Measurements from ENCODE around the gene PNMT.
A peak's percentile ranks its signal among the peaks of the same experiment; 100 is the strongest.

PNMT gene

DNA sequence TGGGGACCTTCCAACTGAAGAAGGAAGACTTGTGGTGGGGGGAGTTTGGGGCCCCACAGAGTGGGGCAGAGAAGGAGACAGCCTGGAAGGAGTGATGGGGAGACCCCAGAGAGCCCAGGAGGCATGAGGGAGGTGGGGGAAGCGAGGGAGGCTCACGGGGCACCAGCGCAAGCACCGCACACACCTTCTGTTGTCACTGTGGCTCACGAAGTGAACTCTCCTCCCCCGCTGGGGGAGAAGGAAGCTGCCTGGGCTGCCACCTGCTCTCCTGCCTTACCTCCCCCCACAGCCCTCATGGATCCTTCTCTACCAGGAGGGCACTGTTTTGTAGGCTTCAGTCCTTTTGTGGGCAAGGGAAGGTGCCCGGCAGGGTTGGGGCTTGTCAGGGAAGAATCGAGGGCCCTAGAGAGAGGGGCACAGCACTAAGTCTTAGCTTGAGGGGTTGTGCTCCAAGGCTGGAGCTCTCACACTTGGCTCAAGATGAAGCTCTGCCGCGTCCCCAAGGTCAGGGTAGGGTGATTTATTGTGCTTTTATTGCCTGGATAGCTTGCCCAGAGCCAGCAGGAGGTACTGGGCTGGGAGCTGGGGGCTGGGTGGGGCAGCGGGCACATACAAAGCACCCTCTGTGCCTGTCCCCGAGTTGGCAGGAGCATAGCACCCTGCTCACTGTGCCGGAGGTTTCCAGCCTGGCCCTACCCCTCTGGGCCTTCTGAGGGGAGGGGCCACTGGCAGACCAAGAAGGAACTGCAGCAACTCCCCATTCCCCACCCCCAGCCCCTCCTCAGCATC, 35.9 kb upstream of the PNMT start:
- DNase-seq (ENCODE audit: extremely low spot score, insufficient read length, low read depth) = no peak
- FAIRE-seq = no peak

GRCh38 chr17:39633570-39634183, 34.6 kb upstream of the PNMT start:
- FAIRE-seq (no peak), DNase-seq (ENCODE audit: extremely low spot score, insufficient read length, low read depth) (no peak)

GRCh38 chr17:39634384-39634871, 33.8 kb upstream of the PNMT start:
- DNase-seq (ENCODE audit: extremely low spot score, insufficient read length, low read depth) (no peak), FAIRE-seq (peak; percentile 46)

- FAIRE-seq (no peak), DNase-seq (ENCODE audit: extremely low spot score, insufficient read length, low read depth) (no peak)
Observed at GRCh38 chr17:39635614-39636176, 32.6 kb upstream of the PNMT start.

DNA sequence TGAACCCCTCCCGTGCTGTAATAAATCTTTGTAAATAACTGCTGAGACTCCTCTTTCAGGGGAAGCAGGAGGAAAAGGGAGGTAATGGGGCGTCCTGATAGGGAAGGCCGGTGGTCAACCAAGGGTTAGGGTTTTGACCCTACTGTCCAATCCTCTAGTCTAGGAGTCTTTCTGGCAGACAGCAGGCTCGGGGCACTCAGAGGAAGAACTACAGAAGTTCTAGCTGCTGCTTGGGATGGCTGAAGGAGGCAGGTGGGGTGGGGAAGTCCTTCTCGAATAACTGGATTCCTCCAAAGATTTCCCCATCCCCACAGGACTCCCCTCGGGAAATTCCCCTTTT, 31.7 kb upstream of the PNMT start:
- FAIRE-seq (no peak), DNase-seq (ENCODE audit: extremely low spot score, insufficient read length, low read depth) (no peak)

DNA sequence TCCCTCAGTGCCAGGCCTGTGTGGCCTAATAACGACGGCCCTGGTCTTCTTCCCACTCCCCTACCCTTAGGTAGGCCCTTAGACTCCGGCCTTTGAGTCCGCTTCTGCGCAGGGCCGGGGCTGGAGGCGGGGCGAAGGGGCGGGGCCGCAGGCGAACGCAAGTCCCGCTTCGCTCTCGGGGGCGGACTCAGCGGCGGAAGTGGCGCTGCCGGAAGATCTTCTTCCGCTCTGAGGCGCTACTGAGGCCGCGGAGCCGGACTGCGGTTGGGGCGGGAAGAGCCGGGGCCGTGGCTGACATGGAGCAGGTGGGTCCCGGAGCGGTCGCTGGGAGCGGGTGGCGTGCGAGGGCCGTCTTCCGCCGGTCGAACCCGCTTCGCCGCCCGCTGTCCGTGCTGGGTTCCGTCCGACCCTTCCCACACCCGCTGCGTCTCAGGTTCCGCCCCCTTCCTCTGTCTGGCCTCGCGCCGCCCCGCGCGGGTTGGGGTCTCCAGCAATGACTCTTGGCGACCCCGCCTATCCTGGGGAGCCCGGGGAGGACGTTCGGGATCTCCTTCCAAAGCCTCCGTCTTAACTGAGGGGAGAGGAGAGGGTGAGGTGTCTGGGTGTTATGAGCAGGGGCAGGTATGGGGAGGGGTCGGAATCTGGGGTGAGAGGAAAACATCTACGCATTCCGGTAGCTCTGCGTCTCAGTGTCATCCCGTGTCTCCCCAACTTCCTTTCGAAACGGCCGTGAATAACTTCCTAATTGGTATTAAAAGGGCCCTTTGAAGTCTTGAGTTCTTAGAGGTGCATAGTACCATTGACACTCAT, 31.1 kb upstream of the PNMT start, which contains the start of gene STARD3:
Gene STARD3, plus strand, starts transcription at position 218 of the 810 bp plus-strand sequence. CDS start 16,388 bp downstream, outside the sequence.
- DNase-seq (ENCODE audit: extremely low spot score, insufficient read length, low read depth) = peak; percentile 94
- peak; percentile 95 for FAIRE-seq

GRCh38 chr17:39638317-39638716, 29.9 kb upstream of the PNMT start:
- no peak for DNase-seq (ENCODE audit: extremely low spot score, insufficient read length, low read depth)
- FAIRE-seq = no peak

- no peak for FAIRE-seq
- DNase-seq (ENCODE audit: extremely low spot score, insufficient read length, low read depth) = no peak
Observed at GRCh38 chr17:39639043-39639442, 29.2 kb upstream of the PNMT start.

- FAIRE-seq (no peak), DNase-seq (ENCODE audit: extremely low spot score, insufficient read length, low read depth) (no peak)
Observed at GRCh38 chr17:39639566-39640458, 28.4 kb upstream of the PNMT start.

DNA sequence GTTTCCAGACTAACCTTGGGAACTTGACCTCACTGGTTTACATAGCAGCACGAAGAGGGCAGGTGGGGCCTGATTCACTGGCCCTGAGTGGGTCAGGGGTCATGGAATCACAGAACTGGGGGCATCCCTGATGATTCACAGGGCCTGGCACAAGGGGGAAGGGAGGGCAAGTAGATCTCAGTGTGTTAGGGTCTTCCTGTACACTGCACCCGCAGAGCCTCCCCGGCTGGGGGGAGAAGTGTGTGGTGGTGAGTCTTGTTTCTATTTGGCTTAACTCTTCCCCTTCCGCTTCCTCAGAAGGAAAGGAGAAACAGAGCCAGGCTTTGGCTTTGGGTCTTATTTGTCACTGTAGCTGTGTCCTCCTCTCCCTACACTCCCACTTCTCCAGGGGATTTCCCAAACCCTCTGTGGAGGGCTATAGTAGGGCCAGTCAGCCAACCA, 27.6 kb upstream of the PNMT start:
- no peak for DNase-seq (ENCODE audit: extremely low spot score, insufficient read length, low read depth)
- no peak for FAIRE-seq

GRCh38 chr17:39641097-39641496, 27.2 kb upstream of the PNMT start:
- no peak for DNase-seq (ENCODE audit: extremely low spot score, insufficient read length, low read depth)
- FAIRE-seq = no peak

DNA sequence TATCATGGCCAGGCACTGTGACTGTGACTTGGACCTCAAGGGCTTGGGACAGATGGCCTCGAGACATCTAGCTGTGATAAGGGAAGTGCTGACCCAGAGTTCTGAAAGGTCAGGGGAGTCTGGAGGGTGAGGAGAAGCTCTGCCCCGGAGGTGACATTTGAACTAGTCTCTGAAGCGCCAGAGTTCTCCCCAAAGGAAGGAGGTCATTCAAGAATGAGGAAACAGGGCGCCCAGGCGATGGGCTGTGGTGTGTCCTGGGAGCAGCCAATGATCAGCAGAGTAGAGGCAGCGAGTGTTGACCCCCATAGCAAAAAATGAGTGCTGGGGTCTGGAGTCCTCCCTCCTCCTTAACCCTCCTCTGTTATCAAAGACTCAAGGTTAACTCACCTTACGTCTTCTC, 26.4 kb upstream of the PNMT start:
- FAIRE-seq (no peak), DNase-seq (ENCODE audit: extremely low spot score, insufficient read length, low read depth) (no peak)

DNA sequence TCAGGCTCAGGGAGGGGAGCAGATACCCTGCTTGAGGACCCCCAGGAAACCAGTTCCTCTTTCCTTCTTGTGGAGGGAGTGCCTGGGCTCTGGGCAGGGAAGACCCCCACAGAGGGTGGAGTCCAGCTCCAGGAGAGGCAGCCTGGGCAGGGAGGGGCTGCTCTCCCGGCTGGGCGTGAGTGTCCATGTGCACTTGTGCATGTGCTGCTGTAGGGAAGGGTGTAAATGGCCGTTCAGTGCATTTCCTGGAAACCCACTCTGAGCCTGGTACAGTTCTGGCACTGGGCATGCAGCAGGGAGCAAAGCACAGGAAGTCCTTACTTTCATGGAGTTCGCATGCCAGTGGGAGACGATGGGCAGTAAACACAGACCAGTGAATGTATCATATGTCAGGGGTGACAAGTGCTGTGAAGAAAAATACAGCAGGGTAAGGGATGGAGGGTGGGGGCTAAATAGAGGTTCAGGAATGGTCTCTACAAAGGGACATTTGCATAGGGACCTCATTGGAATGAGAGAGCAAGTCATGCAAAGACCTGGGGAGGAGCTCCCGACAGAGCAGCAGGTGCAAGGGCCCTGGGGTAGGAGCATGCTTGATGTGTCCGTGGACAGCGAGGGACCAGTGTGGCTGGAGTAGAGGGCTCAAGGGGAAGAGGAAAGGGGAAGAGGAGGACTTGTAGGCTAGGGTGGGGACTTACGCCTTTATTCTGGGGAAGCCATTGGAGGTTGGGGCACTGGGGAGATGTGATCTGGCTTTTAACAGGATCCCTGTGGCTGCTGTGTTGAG, 25.8 kb upstream of the PNMT start:
- no peak for DNase-seq (ENCODE audit: extremely low spot score, insufficient read length, low read depth)

GRCh38 chr17:39643271-39643670, 25.0 kb upstream of the PNMT start:
- FAIRE-seq = no peak
- no peak for DNase-seq (ENCODE audit: extremely low spot score, insufficient read length, low read depth)

More for the DNA sequence above, 25.8 kb upstream of the PNMT start:
- FAIRE-seq = no peak

GRCh38 chr17:39647256-39647655, 21.0 kb upstream of the PNMT start:
- no peak for FAIRE-seq
- no peak for DNase-seq (ENCODE audit: extremely low spot score, insufficient read length, low read depth)

DNA sequence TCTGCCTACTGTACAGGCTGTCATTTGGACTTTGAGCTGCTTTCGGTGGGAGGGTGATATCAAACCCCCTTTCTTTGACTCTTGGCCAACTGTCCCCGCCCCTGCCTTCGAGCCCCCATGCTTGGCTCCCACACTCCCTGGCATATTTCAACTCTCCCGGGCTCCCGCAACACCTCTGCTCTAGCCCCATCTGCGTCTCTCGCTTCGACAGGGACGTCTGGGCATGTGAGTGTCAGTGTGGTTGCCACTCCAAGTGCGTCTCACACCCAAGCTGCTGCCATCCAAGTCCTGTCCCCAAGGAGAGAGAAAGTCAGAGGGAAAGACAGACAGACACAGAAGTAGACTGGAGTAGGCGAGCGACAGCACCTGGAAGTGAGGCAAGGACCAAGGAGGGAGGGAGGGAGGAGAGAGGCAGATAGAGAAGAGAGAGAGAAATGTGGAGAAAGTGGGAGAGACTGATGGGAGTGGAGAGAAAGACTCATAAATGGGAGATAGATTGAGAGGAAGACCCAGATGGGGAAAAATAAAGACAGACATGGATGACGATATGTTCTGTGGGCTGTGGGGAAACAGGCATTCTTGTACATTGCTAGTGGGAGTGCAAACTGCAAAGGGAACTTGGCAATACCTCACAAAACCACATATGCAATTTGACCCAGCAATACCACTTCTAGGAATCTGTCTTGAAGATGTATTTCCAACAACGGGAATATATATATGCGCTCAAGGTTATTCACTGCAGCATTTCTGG, 19.5 kb upstream of the PNMT start:
- DNase-seq (ENCODE audit: extremely low spot score, insufficient read length, low read depth) = no peak
- no peak for FAIRE-seq

DNA sequence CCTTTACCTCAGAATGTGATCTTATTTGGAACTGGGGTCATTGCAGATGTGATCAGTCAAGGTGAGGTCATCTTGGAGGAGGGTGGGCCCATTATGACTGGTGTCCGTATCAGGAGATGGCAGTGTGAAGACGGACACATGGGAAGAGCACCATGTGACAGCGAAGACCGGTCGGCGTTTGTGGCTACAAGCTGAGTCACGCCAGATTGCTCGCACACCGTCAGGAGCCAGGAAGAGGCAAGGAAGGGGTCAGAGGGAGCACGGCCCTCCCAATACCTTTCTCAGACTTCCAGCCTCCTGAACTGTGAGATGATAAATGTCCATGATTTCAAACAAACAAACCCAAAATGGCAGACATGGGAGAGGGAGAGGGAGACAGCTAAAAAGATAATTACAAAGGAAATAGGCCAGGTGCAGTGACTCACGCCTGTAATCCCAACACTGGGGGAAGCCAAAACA, 18.1 kb upstream of the PNMT start:
- no peak for FAIRE-seq
- DNase-seq (ENCODE audit: extremely low spot score, insufficient read length, low read depth) = no peak
